HepG2 (cell line): ENCODE data around the gene GLUL. TPM values are rescaled to one million over a fixed set of nuclear protein-coding genes. Genes with fewer than 3 reads are reported as not detected.

Experiments
- FOXJ3 ChIP-seq: sonication (generic); formaldehyde crosslinking; IDR thresholded peaks from 2 replicates; pipeline ENCODE4 v1.4.0; 2020; ENCODE audit warnings: missing genetic modification reagents, mild to moderate bottlenecking, borderline replicate concordance
- FOXM1 ChIP-seq: sonication (generic); formaldehyde crosslinking; IDR thresholded peaks from 2 replicates; pipeline ENCODE4 v1.5.0; 2020; ENCODE audit warnings: missing genetic modification reagents
- GABPB1 ChIP-seq: IDR thresholded peaks from 2 replicates; pipeline ENCODE4 v1.6.1; 2016; ENCODE audit warnings: mild to moderate bottlenecking, missing genetic modification reagents, moderate library complexity, missing compliant biosample characterization
- GATAD1 ChIP-seq: IDR thresholded peaks from 2 replicates; pipeline ENCODE4 v1.6.1; 2016; ENCODE audit warnings: missing genetic modification reagents, missing compliant biosample characterization
- GFI1 ChIP-seq: sonication (generic); formaldehyde crosslinking; IDR thresholded peaks from 2 replicates; pipeline ENCODE4 v1.5.0; 2020; ENCODE audit warnings: missing genetic modification reagents, mild to moderate bottlenecking, borderline replicate concordance
- HOXA5 ChIP-seq: sonication (generic); formaldehyde crosslinking; IDR thresholded peaks from 2 replicates; pipeline ENCODE4 v1.4.0; 2020; ENCODE audit warnings: missing genetic modification reagents
- KLF12 ChIP-seq: sonication (generic); formaldehyde crosslinking; IDR thresholded peaks from 2 replicates; pipeline ENCODE4 v1.4.0; 2020; ENCODE audit warnings: missing genetic modification reagents, borderline replicate concordance
- MXD4 ChIP-seq: IDR thresholded peaks from 2 replicates; pipeline ENCODE4 v1.6.1; 2016; ENCODE audit warnings: mild to moderate bottlenecking, missing biosample characterization, missing genetic modification reagents
- MZF1 ChIP-seq: sonication (generic); formaldehyde crosslinking; IDR thresholded peaks from 2 replicates; pipeline ENCODE4 v1.8.1; 2023; ENCODE audit warnings: mild to moderate bottlenecking, missing genetic modification reagents, borderline replicate concordance
- PAX8 ChIP-seq: sonication (generic); formaldehyde crosslinking; IDR thresholded peaks from 2 replicates; pipeline ENCODE4 v1.8.0; 2022; ENCODE audit warnings: mild to moderate bottlenecking, missing genetic modification reagents, borderline replicate concordance
- RAD51 ChIP-seq: fragments of 450-650 bp; IDR thresholded peaks from 2 replicates; pipeline ENCODE4 v1.6.1; 2016; ENCODE audit warnings: borderline replicate concordance
- SMAD3 ChIP-seq: sonication (generic); formaldehyde crosslinking; IDR thresholded peaks from 2 replicates; pipeline ENCODE4 v1.4.0; 2020; ENCODE audit warnings: missing genetic modification reagents
- TSC22D2 ChIP-seq: sonication (generic); formaldehyde crosslinking; IDR thresholded peaks from 2 replicates; pipeline ENCODE4 v1.5.1; 2020; ENCODE audit warnings: missing genetic modification reagents, mild to moderate bottlenecking, borderline replicate concordance
- ZBTB21 ChIP-seq: sonication (generic); formaldehyde crosslinking; IDR thresholded peaks from 2 replicates; pipeline ENCODE4 v1.4.0; 2020; ENCODE audit warnings: missing genetic modification reagents
- ZBTB7B ChIP-seq: sonication (generic); formaldehyde crosslinking; IDR thresholded peaks from 2 replicates; pipeline ENCODE4 v1.4.0; 2020; ENCODE audit warnings: missing genetic modification reagents
- ZNF20 ChIP-seq: sonication (generic); formaldehyde crosslinking; IDR thresholded peaks from 2 replicates; pipeline ENCODE4 v1.4.0; 2020; ENCODE audit warnings: mild to moderate bottlenecking, moderate library complexity, missing genetic modification reagents
- ZNF672 ChIP-seq: sonication (generic); formaldehyde crosslinking; IDR thresholded peaks from 2 replicates; pipeline ENCODE4 v1.8.1; 2022; ENCODE audit warnings: missing genetic modification reagents
- ZSCAN12 ChIP-seq: sonication (generic); formaldehyde crosslinking; IDR thresholded peaks from 2 replicates; pipeline ENCODE4 v1.9.0; 2021; ENCODE audit warnings: mild to moderate bottlenecking, missing genetic modification reagents
- polyA plus RNA-seq, 8 experiments: library from polyadenylated mRNA; depleted of rRNA in 3 of 8; stranded (reverse) in 7 of 8; unstranded in 1 of 8; fragments of >200 nt; fragmentation: Illumina TruSeq in 4 of 8; extraction: Trizol in 4 of 8; gene quantifications; 2 replicates each; pipeline versions ENCODE4 v1.2.1 to v1.2.3, GENCODE V29; 2011 to 2016; ENCODE audit warnings: low read depth in 4 of 8, missing spikeins in 1 of 8, mixed read lengths in 1 of 8; ENCODE audit not compliant: insufficient read depth in 1 of 8
- total RNA-seq, 5 experiments: library from RNA; depleted of rRNA; stranded (reverse); fragments of >200 nt; fragmentation: Illumina TruSeq; extraction: Trizol; gene quantifications; 2 replicates each; pipeline ENCODE4 v1.2.3, GENCODE V29; 2016; ENCODE audit warnings: low read depth in 1 of 5
- TF ChIP-seq, protein P1 (sequence below): sonication (generic); formaldehyde crosslinking; IDR thresholded peaks from 2 replicates; pipeline ENCODE4 v1.5.1; 2020; ENCODE audit warnings: missing genetic modification reagents, mild to moderate bottlenecking, borderline replicate concordance
- TF ChIP-seq, protein P2 (sequence below), 2 experiments: sonication (generic) in 1 of 2; formaldehyde crosslinking in 1 of 2; IDR thresholded peaks; 2 replicates each; pipeline versions ENCODE4 v1.4.0 to v1.6.1; 2018 to 2020; ENCODE audit warnings: missing genetic modification reagents in 2 of 2, borderline replicate concordance in 1 of 2, low read depth in 1 of 2, mild to moderate bottlenecking in 1 of 2, missing biosample characterization in 1 of 2
- TF ChIP-seq, protein P3 (sequence below): sonication (generic); formaldehyde crosslinking; IDR thresholded peaks from 2 replicates; pipeline ENCODE4 v1.4.0; 2020; ENCODE audit warnings: missing genetic modification reagents, borderline replicate concordance
- TF ChIP-seq, protein P4 (sequence below): IDR thresholded peaks from 2 replicates; pipeline ENCODE4 v1.6.1; 2016; ENCODE audit warnings: low read depth

GLUL gene
- total and polyA plus RNA-seq, 2 of the 13 experiments (the other 11 are each of a cell fraction or from before 2014, with no cell fraction given): 423 to 827 TPM

DNA sequence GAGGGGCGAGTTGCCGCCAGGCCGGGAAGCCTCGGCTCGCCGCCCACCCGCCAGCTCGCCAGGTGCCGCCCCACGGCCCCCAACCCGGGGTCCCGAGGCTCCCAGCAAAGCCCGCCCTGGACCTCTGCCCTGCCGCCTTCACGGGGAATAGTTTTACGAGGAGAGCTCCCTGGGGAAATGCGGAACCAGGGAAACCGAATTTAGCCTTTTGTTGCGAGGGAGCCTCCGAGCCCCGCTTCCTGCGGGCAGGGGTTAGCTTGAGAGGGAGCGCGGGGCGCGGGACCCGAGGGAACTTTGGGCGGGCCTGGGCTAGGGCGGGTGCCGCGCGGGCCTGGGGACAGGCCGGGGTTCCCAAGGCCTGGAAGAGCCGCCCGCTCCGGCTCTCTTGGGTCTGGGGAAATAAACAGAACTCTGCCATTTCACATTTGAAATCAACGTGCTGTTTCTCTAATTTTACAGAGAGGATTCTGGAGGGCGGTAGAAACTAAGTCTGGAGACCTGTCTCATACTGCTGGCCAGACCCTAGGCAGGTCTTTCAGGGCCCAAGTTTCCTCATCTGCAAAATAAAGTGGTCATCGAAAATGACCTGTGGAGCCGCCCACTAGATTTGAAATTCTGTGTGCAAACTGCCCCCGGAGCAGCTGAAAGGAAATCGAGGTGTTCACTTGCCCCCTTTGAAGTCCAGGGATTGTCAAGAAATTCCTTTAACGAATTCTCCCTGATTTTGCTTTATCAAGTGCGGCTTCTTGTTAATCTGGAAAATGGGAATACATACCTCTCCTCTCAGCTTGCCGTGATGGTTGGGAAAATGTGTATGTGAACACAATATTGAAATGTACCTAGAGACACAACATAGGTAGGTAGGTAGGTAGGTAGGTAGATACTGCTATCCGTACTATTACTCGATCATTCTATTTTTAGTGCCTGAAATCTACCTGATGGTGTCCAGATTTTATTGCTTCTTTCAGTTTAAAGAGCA lies 749 bp upstream of the GLUL start (continued):
- no peak for TF ChIP-seq PAX8
- TF ChIP-seq GABPB1 (CRISPR knock-in tag): 0 out of 2 replicates have a peak, but pooled peaks have one; percentile 8
- TF ChIP-seq, protein P1, sequence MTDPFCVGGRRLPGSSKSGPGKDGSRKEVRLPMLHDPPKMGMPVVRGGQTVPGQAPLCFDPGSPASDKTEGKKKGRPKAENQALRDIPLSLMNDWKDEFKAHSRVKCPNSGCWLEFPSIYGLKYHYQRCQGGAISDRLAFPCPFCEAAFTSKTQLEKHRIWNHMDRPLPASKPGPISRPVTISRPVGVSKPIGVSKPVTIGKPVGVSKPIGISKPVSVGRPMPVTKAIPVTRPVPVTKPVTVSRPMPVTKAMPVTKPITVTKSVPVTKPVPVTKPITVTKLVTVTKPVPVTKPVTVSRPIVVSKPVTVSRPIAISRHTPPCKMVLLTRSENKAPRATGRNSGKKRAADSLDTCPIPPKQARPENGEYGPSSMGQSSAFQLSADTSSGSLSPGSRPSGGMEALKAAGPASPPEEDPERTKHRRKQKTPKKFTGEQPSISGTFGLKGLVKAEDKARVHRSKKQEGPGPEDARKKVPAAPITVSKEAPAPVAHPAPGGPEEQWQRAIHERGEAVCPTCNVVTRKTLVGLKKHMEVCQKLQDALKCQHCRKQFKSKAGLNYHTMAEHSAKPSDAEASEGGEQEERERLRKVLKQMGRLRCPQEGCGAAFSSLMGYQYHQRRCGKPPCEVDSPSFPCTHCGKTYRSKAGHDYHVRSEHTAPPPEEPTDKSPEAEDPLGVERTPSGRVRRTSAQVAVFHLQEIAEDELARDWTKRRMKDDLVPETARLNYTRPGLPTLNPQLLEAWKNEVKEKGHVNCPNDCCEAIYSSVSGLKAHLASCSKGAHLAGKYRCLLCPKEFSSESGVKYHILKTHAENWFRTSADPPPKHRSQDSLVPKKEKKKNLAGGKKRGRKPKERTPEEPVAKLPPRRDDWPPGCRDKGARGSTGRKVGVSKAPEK (CRISPR knock-in tag): no peak
- TF ChIP-seq, protein P2, sequence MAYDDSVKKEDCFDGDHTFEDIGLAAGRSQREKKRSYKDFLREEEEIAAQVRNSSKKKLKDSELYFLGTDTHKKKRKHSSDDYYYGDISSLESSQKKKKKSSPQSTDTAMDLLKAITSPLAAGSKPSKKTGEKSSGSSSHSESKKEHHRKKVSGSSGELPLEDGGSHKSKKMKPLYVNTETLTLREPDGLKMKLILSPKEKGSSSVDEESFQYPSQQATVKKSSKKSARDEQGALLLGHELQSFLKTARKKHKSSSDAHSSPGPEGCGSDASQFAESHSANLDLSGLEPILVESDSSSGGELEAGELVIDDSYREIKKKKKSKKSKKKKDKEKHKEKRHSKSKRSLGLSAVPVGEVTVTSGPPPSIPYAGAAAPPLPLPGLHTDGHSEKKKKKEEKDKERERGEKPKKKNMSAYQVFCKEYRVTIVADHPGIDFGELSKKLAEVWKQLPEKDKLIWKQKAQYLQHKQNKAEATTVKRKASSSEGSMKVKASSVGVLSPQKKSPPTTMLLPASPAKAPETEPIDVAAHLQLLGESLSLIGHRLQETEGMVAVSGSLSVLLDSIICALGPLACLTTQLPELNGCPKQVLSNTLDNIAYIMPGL (CRISPR knock-in tag; IDR thresholded peaks at IDR 0.05; ENCODE audit: borderline replicate concordance in 1 of 2, low read depth in 1 of 2): 0 out of 4 replicates have a peak, but pooled peaks of 1 of the 2 experiments have one; percentile 44
- no peak for TF ChIP-seq HOXA5 (CRISPR knock-in tag)
- 0 out of 2 replicates have a peak, but pooled peaks have one; percentile 23 for TF ChIP-seq TSC22D2 (CRISPR knock-in tag)
- TF ChIP-seq ZNF20 (CRISPR knock-in tag): no peak
- TF ChIP-seq SMAD3 (CRISPR knock-in tag): no peak
- TF ChIP-seq ZBTB7B: no peak
- no peak for TF ChIP-seq ZBTB21 (CRISPR knock-in tag)
- TF ChIP-seq KLF12 (CRISPR knock-in tag): no peak
- TF ChIP-seq GATAD1 (CRISPR knock-in tag): no peak
- TF ChIP-seq MXD4 (CRISPR knock-in tag): no peak
- TF ChIP-seq FOXM1 (CRISPR knock-in tag): no peak
- no peak for TF ChIP-seq ZNF672 (CRISPR knock-in tag)
- TF ChIP-seq RAD51: no peak
- no peak for TF ChIP-seq ZSCAN12 (CRISPR knock-in tag)
- TF ChIP-seq FOXJ3 (CRISPR knock-in tag): no peak
- no peak for TF ChIP-seq GFI1 (CRISPR knock-in tag)
- TF ChIP-seq MZF1 (CRISPR knock-in tag): no peak
- TF ChIP-seq, protein P3, sequence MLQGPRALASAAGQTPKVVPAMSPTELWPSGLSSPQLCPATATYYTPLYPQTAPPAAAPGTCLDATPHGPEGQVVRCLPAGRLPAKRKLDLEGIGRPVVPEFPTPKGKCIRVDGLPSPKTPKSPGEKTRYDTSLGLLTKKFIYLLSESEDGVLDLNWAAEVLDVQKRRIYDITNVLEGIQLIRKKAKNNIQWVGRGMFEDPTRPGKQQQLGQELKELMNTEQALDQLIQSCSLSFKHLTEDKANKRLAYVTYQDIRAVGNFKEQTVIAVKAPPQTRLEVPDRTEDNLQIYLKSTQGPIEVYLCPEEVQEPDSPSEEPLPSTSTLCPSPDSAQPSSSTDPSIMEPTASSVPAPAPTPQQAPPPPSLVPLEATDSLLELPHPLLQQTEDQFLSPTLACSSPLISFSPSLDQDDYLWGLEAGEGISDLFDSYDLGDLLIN (CRISPR knock-in tag): 0 out of 2 replicates have a peak, but pooled peaks have one; percentile 30
- TF ChIP-seq, protein P4, sequence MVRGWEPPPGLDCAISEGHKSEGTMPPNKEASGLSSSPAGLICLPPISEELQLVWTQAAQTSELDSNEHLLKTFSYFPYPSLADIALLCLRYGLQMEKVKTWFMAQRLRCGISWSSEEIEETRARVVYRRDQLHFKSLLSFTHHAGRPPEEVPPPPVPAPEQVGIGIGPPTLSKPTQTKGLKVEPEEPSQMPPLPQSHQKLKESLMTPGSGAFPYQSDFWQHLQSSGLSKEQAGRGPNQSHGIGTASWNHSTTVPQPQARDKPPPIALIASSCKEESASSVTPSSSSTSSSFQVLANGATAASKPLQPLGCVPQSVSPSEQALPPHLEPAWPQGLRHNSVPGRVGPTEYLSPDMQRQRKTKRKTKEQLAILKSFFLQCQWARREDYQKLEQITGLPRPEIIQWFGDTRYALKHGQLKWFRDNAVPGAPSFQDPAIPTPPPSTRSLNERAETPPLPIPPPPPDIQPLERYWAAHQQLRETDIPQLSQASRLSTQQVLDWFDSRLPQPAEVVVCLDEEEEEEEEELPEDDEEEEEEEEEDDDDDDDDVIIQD (CRISPR knock-in tag): no peak; the same call in 1 of the 2 replicates
